CD4-positive, CD25-positive, alpha-beta regulatory T cell (primary cell): ENCODE results near the gene TENT4A. TPM values are rescaled to one million over a fixed set of nuclear protein-coding genes. Genes with fewer than 3 reads are reported as not detected.
A peak's percentile ranks its signal among the peaks of the same experiment; 100 is the strongest.
"Not testable (repeated sequence)": the region's sequence is repeated elsewhere in the genome, so short reads cannot be mapped to it uniquely, and the experiment has no call there.

Experiments used
- ATAC-seq, 2 donors: fragments of 150-1000 bp; cut with Tn5 transposase; one replicate each; pipeline ENCODE4 v1.10.0; 2021; ENCODE audit warnings: low read depth in 2 of 2, moderate number of reproducible peaks in 2 of 2, moderate library complexity in 1 of 2
- DNase-seq, 3 donors: peaks; one replicate each; pipeline versions ENCODE4 v3.0.0 to v3.0.0-alpha.2; 2012 to 2022; ENCODE audit warnings: mixed read lengths in 1 of 3
- H3K27ac ChIP-seq: one replicate; pipeline ENCODE4 v1.7.0; 2013; ENCODE audit warnings: mild to moderate bottlenecking, low read length; ENCODE audit not compliant: insufficient read depth, poor library complexity, severe bottlenecking
- H3K27me3 ChIP-seq: one replicate; pipeline ENCODE4 v1.7.0; 2013; ENCODE audit warnings: low read length; ENCODE audit not compliant: control insufficient read depth, insufficient read depth
- H3K36me3 ChIP-seq: one replicate; pipeline ENCODE4 v1.7.0; 2013; ENCODE audit warnings: mild to moderate bottlenecking, low read length, moderate library complexity; ENCODE audit not compliant: control insufficient read depth, insufficient read depth
- H3K4me1 ChIP-seq: 2 replicates; pipeline ENCODE4 v1.7.0; 2013; ENCODE audit warnings: mild to moderate bottlenecking, low read length; ENCODE audit not compliant: insufficient read depth, control insufficient read depth, poor library complexity, severe bottlenecking
- H3K4me3 ChIP-seq: one replicate; pipeline ENCODE4 v1.7.0; 2013; ENCODE audit warnings: low read depth, mild to moderate bottlenecking, low read length, moderate library complexity
- H3K9me3 ChIP-seq, 2 experiments: 1 replicate in 1 of 2; 2 replicates in 1 of 2; pipeline ENCODE4 v1.7.0; 2013; ENCODE audit warnings: low read length in 2 of 2, mild to moderate bottlenecking in 1 of 2, moderate library complexity in 1 of 2; ENCODE audit not compliant: control insufficient read depth in 2 of 2
- H3K27ac Mint-ChIP-seq, 3 donors: one replicate each; pipeline ENCODE4 v1.8.0; 2020 to 2022; ENCODE audit warnings: mild to moderate bottlenecking in 3 of 3, mixed read lengths in 3 of 3, moderate library complexity in 2 of 3
- H3K27me3 Mint-ChIP-seq: one replicate; pipeline ENCODE4 v1.8.0; 2022; ENCODE audit warnings: mild to moderate bottlenecking, mixed read lengths
- H3K36me3 Mint-ChIP-seq: one replicate; pipeline ENCODE4 v1.8.0; 2020; ENCODE audit warnings: mixed read lengths
- H3K4me1 Mint-ChIP-seq, 4 donors: one replicate each; pipeline ENCODE4 v1.8.0; 2020 to 2022; ENCODE audit warnings: mixed read lengths in 4 of 4, mild to moderate bottlenecking in 1 of 4
- H3K4me3 Mint-ChIP-seq, 4 donors: one replicate each; pipeline ENCODE4 v1.8.0; 2020 to 2022; ENCODE audit warnings: mild to moderate bottlenecking in 4 of 4, mixed read lengths in 4 of 4, moderate library complexity in 3 of 4
- H3K9me3 Mint-ChIP-seq, 7 donors: one replicate each; pipeline ENCODE4 v1.8.0; 2020 to 2022; ENCODE audit warnings: mixed read lengths in 7 of 7, mild to moderate bottlenecking in 3 of 7, moderate library complexity in 2 of 7
- polyA plus RNA-seq, 4 donors: library from polyadenylated mRNA; unstranded; fragments of 300-500 nt; fragmentation: Illumina TruSeq; gene quantifications; one replicate each; pipeline ENCODE4 v1.2.3, GENCODE V29; 2021
- total RNA-seq: library from RNA; stranded (reverse); gene quantifications from one replicate; pipeline ENCODE4 v1.2.3, GENCODE V29; 2022

TENT4A gene
- total and polyA plus RNA-seq, 5 donors from 2014 or later: 0.74 to 66.5 (median 1.3) TPM

GRCh38 chr5:6768590-6769230 lies 55.5 kb downstream of the TENT4A start:
- H3K36me3 ChIP-seq: no peaks in the 10 kb centered on the region
- peaks cover 8% of the 10 kb centered on the region for H3K4me1 ChIP-seq
- no peak overlapping the region for H3K27ac Mint-ChIP-seq
- DNase-seq (no peak), ATAC-seq (no peak)
- H3K27me3 Mint-ChIP-seq: peaks cover 7% of the 10 kb centered on the region
- H3K27me3 ChIP-seq: no peaks in the 10 kb centered on the region
- H3K4me1 Mint-ChIP-seq: peaks cover 0 to 7% (median 2%) of the 10 kb centered on the region in 4 donors
- no peak overlapping the region for H3K4me3 ChIP-seq
- H3K36me3 Mint-ChIP-seq: no peaks in the 10 kb centered on the region
- no peak overlapping the region for H3K27ac ChIP-seq
- peaks cover 0 to 3% (median 0%) of the 10 kb centered on the region in 7 donors for H3K9me3 Mint-ChIP-seq
- H3K4me3 Mint-ChIP-seq: no peak overlapping the region
- H3K9me3 ChIP-seq: no peaks in the 10 kb centered on the region

DNA sequence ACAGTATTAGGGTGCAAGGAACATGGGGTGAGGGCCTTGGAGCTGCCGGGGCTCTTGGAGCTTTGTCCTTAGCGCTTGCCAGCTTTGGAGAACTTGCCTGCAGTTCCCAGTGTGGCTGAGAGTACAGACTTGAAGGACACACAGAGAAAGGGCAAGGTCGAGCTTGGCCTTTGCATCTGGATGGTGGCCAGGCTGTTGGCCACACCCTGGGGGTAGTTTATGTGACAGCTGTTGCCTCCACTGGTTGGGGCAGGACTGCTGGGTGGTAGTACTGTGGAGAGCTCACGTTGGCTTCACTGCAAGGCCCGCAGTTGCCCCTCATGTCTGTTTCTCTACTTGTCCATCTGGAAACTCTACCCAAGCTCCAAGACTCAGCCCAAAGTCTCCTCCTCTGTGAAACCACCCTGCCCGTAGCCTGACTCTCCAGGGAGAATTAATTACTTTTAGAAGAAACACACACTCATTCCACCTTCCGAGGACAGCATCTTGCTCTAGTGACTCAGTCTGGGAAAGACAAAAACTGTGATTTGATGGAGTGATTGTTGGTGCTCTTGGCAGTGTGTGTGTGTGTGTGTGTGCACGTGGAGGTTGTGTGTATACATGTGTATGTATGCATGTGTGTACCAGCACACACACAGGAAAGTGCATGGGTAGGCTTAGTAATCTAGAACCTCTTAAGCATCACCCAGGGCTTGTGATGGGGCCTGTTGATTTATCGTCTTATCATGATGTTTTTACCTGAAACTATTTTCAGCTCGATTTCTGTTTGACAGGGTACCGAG lies 57.8 kb downstream of the TENT4A start:
- H3K27me3 Mint-ChIP-seq: peaks cover 15% of the 10 kb centered on the region
- ATAC-seq: no peak
- H3K27ac Mint-ChIP-seq: no peak overlapping the region

DNA sequence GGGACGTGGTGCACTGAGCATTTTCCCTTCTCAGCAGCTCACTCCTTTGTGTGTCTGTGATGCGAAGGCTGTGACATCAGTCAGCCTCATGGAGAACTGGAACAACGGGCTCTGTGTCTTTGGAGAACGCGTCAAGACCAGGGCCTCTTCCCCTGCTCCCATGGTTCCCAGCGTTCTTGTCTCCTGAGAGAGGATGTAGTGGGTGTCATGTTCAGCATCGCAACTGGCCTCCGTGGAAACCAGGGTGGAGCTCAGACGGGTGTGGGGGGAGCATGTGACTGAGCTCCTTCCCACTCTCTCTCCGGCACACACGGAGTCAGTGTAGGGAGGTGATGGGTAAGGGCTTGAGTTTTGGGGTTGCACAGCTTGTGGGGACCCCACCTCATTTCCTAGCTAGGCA lies 59.7 kb downstream of the TENT4A start:
- H3K9me3 ChIP-seq: no peaks in the 10 kb centered on the region
- no peak overlapping the region for H3K27ac ChIP-seq
- H3K27me3 ChIP-seq: no peaks in the 10 kb centered on the region
- peaks cover 0 to 11% (median 6%) of the 10 kb centered on the region in 4 donors for H3K4me1 Mint-ChIP-seq
- H3K27ac Mint-ChIP-seq: no peak overlapping the region
- H3K36me3 Mint-ChIP-seq: no peaks in the 10 kb centered on the region
- no peak overlapping the region for H3K4me3 ChIP-seq
- peaks cover 24% of the 10 kb centered on the region for H3K27me3 Mint-ChIP-seq
- DNase-seq (no peak), ATAC-seq (no peak)
- no peaks in the 10 kb centered on the region for H3K36me3 ChIP-seq
- peaks cover 0 to 1% (median 0%) of the 10 kb centered on the region in 7 donors for H3K9me3 Mint-ChIP-seq
- no peak overlapping the region for H3K4me3 Mint-ChIP-seq
- no peaks in the 10 kb centered on the region for H3K4me1 ChIP-seq

More for the DNA sequence above, 57.8 kb downstream of the TENT4A start:
- H3K4me3 ChIP-seq: no peak overlapping the region
- peaks cover 0 to 11% (median 6%) of the 10 kb centered on the region in 4 donors for H3K4me1 Mint-ChIP-seq
- H3K9me3 ChIP-seq: no peaks in the 10 kb centered on the region
- DNase-seq: no peak
- no peaks in the 10 kb centered on the region for H3K27me3 ChIP-seq
- peaks cover 6% of the 10 kb centered on the region for H3K4me1 ChIP-seq
- peaks cover 0 to 3% (median 0%) of the 10 kb centered on the region in 7 donors for H3K9me3 Mint-ChIP-seq
- no peak overlapping the region for H3K4me3 Mint-ChIP-seq
- no peaks in the 10 kb centered on the region for H3K36me3 ChIP-seq
- H3K27ac ChIP-seq: no peak overlapping the region
- no peaks in the 10 kb centered on the region for H3K36me3 Mint-ChIP-seq

GRCh38 chr5:6773342-6774035 lies 60.3 kb downstream of the TENT4A start:
- no peak overlapping the region for H3K4me3 ChIP-seq
- DNase-seq: no peak
- no peaks in the 10 kb centered on the region for H3K36me3 ChIP-seq
- no peaks in the 10 kb centered on the region for H3K9me3 ChIP-seq
- Mint-ChIP-seq H3K27ac (no peak overlapping the region), H3K4me1 (peaks cover 0 to 11% (median 6%) of the 10 kb centered on the region in 4 donors), H3K9me3 (peaks cover 0 to 1% (median 0%) of the 10 kb centered on the region in 7 donors), H3K36me3 (no peaks in the 10 kb centered on the region), H3K4me3 (peak overlapping the region in 1 of 4 donors; percentile 59), H3K27me3 (peaks cover 30% of the 10 kb centered on the region)
- H3K4me1 ChIP-seq: no peaks in the 10 kb centered on the region
- no peak overlapping the region for H3K27ac ChIP-seq
- no peak for ATAC-seq
- no peaks in the 10 kb centered on the region for H3K27me3 ChIP-seq

- not testable (repeated sequence) for H3K27ac Mint-ChIP-seq, H3K27ac ChIP-seq, H3K9me3 Mint-ChIP-seq, H3K27me3 ChIP-seq, H3K4me1 ChIP-seq, H3K36me3 Mint-ChIP-seq, ATAC-seq, H3K36me3 ChIP-seq, H3K4me3 ChIP-seq, H3K9me3 ChIP-seq, DNase-seq
- H3K4me1 Mint-ChIP-seq: peaks cover 0 to 11% (median 6%) of the 10 kb centered on the region in 4 donors
- H3K27me3 Mint-ChIP-seq: peaks cover 36% of the 10 kb centered on the region
- peak overlapping the region in 1 of 4 donors; percentile 44 for H3K4me3 Mint-ChIP-seq
These were observed 61.0 kb downstream of the TENT4A start for GRCh38 chr5:6774207-6774606.

DNA sequence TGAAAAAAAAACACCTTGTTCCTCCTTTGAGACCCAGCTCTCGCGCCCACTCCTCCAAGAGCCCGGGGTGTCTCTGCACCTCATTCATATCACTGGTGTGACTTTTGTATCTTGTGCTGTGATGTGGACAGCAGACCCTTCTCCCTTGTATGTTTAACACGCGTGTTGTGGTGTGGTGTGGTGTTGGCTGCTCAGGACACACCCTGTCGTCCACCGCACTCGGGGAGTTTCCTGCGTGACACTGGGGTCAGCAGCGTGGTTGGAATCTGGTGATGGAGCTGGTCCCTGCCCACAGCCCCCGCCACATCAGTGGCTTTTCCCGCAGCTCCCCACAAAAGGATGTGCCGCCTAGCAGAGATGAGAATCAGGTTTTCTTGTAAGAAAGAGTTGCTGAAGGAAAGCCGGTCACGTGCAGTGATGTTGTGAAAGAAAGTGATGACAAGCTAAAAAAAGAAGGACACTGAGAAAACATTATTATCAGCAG lies 61.5 kb downstream of the TENT4A start:
- Histone ChIP-seq H3K27me3 (no peaks in the 10 kb centered on the region), H3K36me3 (no peaks in the 10 kb centered on the region), H3K4me1 (no peaks in the 10 kb centered on the region), H3K27ac (no peak overlapping the region), H3K9me3 (no peaks in the 10 kb centered on the region), H3K4me3 (no peak overlapping the region)
- peaks cover 0 to 1% (median 0%) of the 10 kb centered on the region in 7 donors for H3K9me3 Mint-ChIP-seq
- no peak for ATAC-seq
- no peaks in the 10 kb centered on the region for H3K36me3 Mint-ChIP-seq
- peak overlapping the region in 1 of 4 donors; percentile 44 for H3K4me3 Mint-ChIP-seq
- H3K4me1 Mint-ChIP-seq: peaks cover 0 to 11% (median 6%) of the 10 kb centered on the region in 4 donors
- peaks cover 36% of the 10 kb centered on the region for H3K27me3 Mint-ChIP-seq
- DNase-seq: no peak
- H3K27ac Mint-ChIP-seq: peak overlapping the region in 1 of 3 donors; percentile 15

DNA sequence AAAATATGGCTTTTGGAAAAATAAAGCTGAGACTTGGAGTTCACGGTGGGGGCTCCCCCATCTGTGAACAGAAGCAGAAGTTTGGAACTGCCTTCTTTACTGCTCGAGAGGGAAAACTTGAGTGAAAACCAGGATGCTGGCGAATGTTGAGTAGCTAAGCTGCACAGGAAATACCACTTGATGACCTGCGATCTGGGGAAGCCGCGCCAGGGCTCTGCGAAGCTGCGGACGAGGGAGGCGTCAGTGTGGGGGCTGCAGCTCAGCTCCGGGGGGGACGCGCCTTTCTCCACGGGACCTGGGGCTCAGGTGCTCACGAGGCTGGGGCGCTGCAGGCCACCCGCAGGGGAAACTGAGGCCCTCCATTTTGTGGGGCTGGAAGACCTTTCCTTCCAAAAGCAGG lies 62.3 kb downstream of the TENT4A start:
- Histone ChIP-seq H3K27me3 (no peaks in the 10 kb centered on the region), H3K36me3 (no peaks in the 10 kb centered on the region), H3K9me3 (no peaks in the 10 kb centered on the region), H3K4me1 (no peaks in the 10 kb centered on the region), H3K27ac (no peak overlapping the region), H3K4me3 (no peak overlapping the region)
- peaks cover 36% of the 10 kb centered on the region for H3K27me3 Mint-ChIP-seq
- H3K9me3 Mint-ChIP-seq: peaks cover 0 to 1% (median 0%) of the 10 kb centered on the region in 7 donors
- no peak for ATAC-seq
- peaks cover 0 to 11% (median 6%) of the 10 kb centered on the region in 4 donors for H3K4me1 Mint-ChIP-seq
- no peaks in the 10 kb centered on the region for H3K36me3 Mint-ChIP-seq
- DNase-seq: no peak
- H3K27ac Mint-ChIP-seq: no peak overlapping the region
- no peak overlapping the region for H3K4me3 Mint-ChIP-seq
